GM19467 (cell line): ENCODE data around the gene FBXO27.
"Not testable (repeated sequence)": the region's sequence is repeated elsewhere in the genome, so short reads cannot be mapped to it uniquely, and the experiment has no call there.

Source experiments
- ATAC-seq: cut with Tn5 transposase; IDR thresholded peaks from one replicate; pipeline ENCODE4 v1.9.1; 2021; ENCODE audit warnings: mild to moderate bottlenecking, moderate library complexity; ENCODE audit not compliant: unreplicated experiment

Gene FBXO27

GRCh38 chr19:39032063-39032918, at the start of gene FBXO27:
Gene FBXO27 (minus strand): TSS chr19:39032549. CDS start chr19:39032227, 322 bp downstream.
- no peak for ATAC-seq

GRCh38 chr19:39080431-39080830, 48.1 kb upstream of the FBXO27 start:
- ATAC-seq, result no peak

- ATAC-seq, result no peak
These were observed 46.3 kb upstream of the FBXO27 start for GRCh38 chr19:39078436-39079200.

- ATAC-seq, result no peak
These were observed 45.0 kb upstream of the FBXO27 start for GRCh38 chr19:39077323-39077722.

- no peak for ATAC-seq
These were observed 42.6 kb upstream of the FBXO27 start for GRCh38 chr19:39074942-39075341.

- no peak for ATAC-seq
These were observed 41.9 kb upstream of the FBXO27 start for GRCh38 chr19:39074205-39074692.

- no peak for ATAC-seq
These were observed 38.5 kb upstream of the FBXO27 start for GRCh38 chr19:39070888-39071287.

- not testable (repeated sequence) for ATAC-seq
These were observed 35.9 kb upstream of the FBXO27 start for GRCh38 chr19:39068259-39068658.

GRCh38 chr19:39067104-39067503, 34.8 kb upstream of the FBXO27 start:
- no peak for ATAC-seq

- ATAC-seq, result no peak
These were observed 33.6 kb upstream of the FBXO27 start for GRCh38 chr19:39065928-39066327.

GRCh38 chr19:39064405-39064804, 32.1 kb upstream of the FBXO27 start:
- no peak for ATAC-seq

- ATAC-seq, result no peak
These were observed 27.8 kb upstream of the FBXO27 start for GRCh38 chr19:39060171-39060570.

GRCh38 chr19:39059302-39059701, 27.0 kb upstream of the FBXO27 start:
- no peak for ATAC-seq

GRCh38 chr19:39057615-39058014, 25.3 kb upstream of the FBXO27 start:
- no peak for ATAC-seq

- no peak for ATAC-seq
These were observed 21.7 kb upstream of the FBXO27 start for GRCh38 chr19:39054091-39054470.

GRCh38 chr19:39053276-39054090, 21.1 kb upstream of the FBXO27 start:
- ATAC-seq, result no peak

GRCh38 chr19:39052846-39053245, 20.5 kb upstream of the FBXO27 start:
- no peak for ATAC-seq

GRCh38 chr19:39052243-39052746, 19.9 kb upstream of the FBXO27 start:
- no peak for ATAC-seq

- no peak for ATAC-seq
These were observed 14.7 kb upstream of the FBXO27 start for GRCh38 chr19:39047073-39047472.

- no peak for ATAC-seq
These were observed 13.9 kb upstream of the FBXO27 start for GRCh38 chr19:39046037-39046821.
